NCI-H526 treated with DMSO at 0.1 percent for 48 hours (cell line): Measurements from ENCODE around the gene CDRT15L2.
A peak's percentile ranks its signal among the peaks of the same experiment; 100 is the strongest.
"Not testable (repeated sequence)": the region's sequence is repeated elsewhere in the genome, so short reads cannot be mapped to it uniquely, and the experiment has no call there.

Experiments used
- DNase-seq: peaks from one replicate; lab custom pipeline; 2025; lab: John Stamatoyannopoulos, UW

Gene CDRT15L2

DNA sequence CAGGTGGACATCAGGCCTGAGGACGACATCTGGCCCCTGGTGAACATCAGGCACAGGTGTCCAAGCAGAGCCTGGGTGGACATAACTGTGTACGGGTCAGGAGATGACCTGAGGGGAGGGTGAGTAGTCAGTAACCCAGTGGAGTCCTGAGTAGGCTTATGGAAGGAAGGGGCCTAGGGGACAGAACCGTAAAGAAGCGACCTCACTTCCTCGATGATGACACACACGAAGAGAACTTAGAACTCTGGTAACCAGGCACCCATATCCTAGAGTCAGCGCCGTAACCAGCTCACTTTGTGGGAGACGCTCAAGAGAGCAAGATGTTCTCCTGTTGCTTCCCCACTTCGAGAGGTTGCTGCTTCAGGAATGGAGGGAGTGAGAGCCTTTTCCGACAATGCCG is at the start of gene CDRT15L2:
Gene CDRT15L2, plus strand, starts transcription at position 301 of the 400 bp plus-strand sequence. Its CDS starts 20 bp downstream, at position 321.
- DNase-seq = not testable (repeated sequence)

DNA sequence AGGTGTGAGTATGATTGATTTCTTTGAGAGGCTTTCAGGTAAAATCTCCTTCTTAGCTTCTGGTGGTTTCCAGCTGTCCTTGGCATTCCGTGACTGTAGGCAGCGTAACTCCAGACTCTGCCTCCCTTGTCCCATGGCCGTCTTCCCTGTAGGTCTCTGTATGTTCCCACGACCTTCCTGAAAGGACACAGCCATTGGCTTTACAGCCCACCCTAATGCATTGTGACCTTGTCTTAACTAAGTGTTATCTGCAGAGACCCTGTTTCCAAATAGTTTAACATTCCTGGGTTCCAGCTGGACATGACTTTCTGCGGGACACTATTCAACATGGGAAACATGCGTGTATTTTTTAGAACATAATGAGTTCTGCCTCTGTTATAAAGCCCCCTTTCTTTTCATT is 49.4 kb upstream of the CDRT15L2 start:
- DNase-seq = not testable (repeated sequence)

DNA sequence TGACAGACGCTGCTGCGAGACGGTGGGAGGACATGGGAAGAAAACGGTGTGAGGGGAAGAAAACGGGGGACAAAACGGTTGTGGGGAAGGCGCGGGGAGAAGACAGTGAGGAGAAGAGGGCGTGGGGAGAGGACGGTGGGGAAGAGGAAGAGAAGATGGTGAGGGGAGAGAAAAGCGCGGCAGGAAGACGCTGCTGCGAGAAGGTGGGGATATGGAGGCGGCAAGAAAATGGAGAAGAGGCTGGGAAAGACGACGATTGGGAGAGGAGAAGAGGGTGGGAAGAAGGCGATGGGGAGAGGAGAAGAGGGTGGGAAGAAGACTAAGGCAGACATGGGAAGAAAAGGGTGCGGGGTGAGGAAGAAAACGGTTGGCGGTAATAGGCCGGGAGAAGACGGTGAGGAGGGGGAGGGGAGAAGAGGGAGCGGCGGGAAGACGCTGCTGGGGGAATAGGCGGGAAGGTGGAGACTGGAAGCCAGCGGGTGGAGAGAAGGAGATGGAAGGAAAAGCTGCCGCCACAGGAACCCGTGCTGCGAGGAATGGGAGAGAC is 46.9 kb upstream of the CDRT15L2 start:
- not testable (repeated sequence) for DNase-seq

DNA sequence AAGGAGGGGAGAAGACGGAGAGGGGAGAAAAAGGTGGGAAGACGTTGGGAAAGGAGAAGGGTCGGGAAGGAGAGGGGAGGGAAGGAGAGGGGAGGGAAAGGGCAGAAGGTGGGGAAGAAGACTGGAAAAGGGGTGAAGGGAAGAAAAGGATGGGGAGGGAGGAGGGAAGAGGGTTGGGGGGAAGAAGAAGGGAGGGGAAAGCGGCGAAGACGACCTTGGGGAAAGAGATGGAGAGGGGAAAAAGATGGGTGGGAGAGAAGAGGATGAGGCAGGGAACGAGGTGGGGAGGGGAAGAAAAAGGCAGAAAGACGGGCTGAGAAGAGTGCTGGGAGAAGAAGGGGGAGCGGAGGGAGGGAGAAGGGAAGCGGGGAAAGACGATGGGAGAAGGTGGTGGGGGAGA is 46.3 kb upstream of the CDRT15L2 start:
- not testable (repeated sequence) for DNase-seq

DNA sequence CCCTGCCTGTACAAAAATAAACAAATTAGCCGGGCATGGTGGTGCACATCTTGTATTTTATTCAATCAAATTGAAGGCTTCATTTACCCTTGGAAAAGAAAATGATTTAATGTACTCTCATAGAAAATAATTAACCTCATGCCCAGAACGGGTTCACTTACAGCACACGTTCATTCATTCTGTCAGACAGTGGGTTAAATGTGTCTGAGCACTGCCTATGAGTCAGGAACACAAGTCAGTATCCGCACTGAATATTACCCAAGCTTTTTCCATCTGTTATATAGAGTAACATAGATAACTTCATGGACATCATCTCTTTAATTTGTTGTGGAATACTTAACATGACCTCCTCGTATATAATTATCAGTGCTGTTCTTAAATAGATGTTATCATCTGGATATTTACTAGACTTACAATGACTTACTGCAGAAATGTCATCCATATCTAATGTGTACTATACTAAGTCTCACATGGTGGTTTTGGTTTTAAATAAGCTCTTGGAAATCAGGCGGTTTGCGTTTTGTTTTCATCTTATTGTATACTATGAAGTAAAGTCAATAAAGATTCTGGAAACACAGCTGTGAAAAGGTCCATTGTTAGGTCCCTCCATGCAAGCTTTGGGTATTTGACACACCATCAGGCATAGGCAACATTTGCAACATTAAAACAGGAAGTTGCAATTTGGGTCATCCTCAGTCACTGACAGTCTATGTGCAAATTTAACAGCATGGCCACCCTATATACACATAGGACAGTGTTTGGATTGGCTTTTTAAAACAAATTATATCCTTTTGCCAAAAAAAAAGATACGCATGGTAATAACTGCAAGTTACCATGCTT is 44.6 kb upstream of the CDRT15L2 start:
- peak; percentile 1 for DNase-seq

DNA sequence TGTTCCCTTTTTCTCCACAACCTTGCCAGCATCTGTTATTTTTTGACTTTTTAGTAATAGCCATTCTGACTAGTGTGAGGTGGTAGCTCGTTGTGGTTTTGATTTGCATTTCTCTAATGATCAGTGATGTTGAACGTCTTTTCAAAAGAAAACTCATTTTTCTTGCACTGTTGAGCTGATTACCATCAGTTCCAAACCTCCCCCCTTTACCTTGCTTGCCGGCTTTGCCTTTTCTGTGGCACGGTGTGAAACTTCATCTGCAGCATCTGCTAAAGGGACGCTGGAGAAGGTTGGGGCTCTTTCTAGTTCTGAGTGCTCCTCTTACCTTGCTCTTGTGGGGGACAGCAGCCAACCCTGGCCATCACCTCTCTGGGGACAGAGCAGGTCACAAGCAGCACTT is 39.1 kb upstream of the CDRT15L2 start:
- DNase-seq = not testable (repeated sequence)

DNA sequence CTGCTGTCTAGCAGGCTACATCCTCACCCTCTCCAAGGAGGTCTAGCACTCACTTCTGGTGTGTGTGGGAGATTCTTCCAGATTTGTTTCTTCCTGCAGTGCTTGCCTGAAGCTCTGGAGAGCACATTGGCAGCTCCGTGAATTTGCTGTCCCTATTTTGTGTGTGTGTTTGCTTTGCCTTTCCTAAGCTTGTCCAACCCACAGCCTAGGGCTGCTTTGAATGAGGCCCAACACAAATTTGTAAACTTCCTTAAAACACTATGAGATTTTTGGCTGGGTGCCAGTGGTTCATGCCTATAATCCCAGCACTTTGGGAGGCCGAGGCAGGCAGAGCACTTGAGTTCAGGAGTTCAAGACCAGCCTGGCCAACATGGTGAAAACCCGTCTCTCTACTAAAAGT is 38.7 kb upstream of the CDRT15L2 start:
- peak; percentile 50 for DNase-seq

DNA sequence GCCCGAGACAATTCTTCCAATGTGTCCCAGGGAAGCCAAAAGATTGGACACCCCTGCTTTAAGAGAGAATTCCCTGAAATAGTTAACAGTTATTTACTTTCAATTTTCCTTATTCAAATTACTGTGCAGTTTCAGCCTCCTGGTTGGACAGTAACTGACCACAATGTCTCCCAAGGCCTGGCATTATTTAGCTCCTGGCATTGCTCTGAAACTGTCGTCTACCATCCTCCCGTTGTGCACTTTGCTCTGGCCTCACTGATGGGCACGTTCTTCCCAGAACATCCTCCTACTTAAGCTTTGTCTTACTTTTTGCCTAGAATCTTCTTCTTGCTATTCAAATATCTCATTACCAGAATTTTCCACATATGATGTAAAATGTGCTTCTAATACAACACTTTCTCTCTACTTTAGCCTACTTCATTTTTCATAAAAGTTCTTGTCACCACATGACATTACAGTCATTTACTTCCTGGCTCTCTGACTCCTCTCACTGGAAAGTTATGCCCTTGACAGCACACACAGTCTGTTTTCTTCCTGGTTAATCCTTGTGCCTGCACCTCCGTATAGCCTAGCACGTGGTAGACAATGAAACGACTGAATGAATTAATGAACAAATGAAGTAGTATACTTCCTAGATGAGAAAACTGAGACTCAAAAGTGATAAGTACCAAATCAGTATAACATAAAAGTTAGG is 37.5 kb upstream of the CDRT15L2 start:
- peak; percentile 53 for DNase-seq

DNA sequence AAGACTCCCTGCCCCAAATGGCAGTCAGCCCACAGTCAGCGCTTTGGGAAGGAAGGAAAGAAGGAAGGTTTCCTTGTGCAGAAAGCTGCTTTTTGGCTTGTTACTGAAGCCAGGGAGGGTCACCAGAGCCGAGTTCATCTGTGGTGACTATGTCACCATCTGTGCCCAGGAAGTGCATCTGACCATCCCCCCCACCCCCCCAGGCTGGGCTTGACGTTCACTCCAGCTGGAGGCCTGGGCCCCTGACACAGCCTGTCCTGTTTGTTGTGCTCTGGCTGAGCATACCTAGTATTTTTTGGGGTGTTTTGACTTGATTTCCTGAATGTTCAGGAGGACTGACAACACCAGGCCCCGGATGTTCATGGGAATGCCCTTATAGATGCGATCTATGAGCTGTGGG is 31.6 kb upstream of the CDRT15L2 start:
- not testable (repeated sequence) for DNase-seq

DNA sequence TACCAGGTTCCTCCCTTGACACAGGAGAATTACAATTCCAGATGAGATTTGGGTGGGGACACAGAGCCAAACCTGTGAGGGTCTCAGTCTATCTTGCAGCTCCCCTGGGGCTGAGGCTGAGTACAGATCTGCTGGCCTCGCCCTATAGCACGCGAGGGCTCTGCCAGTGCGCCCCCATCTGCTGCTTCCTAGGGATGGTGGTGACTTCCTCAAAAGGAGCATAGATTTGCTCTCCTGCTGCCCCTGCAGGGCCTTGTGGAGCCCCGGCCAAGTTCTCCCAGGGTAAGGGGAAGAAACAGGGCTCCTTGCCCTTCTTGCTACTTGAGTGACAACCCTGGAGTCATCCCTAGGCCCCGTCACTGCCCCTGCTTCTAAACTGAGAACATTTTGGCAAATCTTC is 26.6 kb upstream of the CDRT15L2 start:
- DNase-seq = not testable (repeated sequence)

DNA sequence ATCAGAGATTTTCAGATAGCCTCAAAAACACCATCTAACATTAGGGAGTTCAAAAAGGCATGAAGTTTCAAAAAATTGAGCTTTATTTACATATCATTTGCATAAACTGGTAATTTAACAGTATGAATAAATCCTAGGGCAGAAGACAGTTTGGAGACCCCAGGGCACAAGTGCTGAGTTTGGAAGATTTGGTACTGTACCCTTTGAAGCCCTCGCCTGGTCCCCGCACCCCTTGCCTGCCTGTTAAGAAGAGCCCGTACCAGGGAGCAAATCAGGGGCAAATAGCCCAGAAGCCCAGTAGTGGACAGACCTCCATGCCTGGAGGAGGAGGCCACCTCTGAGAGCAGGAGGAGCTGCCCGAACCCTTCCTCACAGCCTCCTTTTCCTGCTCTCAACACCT is 24.8 kb upstream of the CDRT15L2 start:
- DNase-seq = not testable (repeated sequence)

DNA sequence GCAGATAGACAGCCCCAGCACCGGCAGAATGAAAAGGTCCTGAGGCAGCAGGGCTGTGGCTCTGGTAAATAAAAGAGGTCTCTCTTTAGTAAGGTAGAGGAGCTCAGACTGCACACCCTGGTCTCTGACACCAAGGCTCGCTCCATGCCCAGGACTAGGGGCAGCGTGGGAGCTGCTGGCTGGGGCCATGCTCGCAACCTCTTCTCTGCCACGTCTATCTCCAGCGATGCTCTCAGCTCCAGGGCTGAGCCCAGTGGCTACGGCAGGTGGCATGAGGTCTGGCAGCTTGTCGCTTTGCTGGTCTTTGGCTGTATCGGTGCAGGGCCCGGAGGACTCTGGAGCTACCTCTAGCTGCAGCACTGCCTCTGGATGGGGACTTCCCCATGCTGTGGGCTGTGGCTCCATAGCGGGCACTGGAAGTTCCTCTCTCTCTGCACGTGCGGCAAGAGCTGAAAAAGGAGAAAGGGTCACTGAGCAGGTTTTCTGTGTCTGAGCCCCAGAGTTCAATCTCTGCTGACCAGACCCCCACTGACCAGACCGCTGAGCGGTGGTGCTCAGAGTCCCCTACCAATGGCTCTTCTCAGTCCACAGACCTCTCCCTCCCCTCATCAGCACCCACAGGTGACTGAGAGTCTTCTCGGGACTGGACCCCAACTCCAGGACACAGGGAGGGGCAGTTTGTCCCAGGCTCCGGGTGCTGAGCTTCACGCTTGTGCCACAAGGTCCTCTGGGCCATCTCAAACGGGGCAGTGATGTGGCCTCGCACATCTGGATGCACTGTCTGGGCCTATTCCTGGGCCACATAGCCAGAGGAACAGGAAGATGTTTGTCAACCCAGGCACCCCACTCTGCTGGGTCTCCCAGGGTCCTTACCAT is 24.2 kb upstream of the CDRT15L2 start:
- not testable (repeated sequence) for DNase-seq

DNA sequence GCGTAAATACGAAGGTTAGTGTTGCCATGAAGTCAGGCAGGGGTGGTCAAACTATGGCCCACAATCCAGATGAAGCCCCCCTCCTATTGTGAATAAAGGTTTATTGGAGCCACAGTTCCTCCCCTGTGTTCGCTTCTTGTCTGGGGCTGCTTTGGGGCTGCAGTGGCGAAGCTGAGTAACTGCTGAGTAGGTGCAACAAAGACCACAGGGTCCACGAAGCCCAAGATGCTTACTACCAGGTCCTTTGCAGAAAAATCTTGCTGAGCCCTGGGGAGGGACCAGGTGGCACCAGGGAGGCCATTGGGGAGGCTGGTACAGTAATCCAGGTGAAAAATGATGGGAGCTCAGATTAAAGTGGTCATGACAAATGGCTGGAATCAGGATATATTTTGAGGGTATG is 21.4 kb upstream of the CDRT15L2 start:
- not testable (repeated sequence) for DNase-seq

DNA sequence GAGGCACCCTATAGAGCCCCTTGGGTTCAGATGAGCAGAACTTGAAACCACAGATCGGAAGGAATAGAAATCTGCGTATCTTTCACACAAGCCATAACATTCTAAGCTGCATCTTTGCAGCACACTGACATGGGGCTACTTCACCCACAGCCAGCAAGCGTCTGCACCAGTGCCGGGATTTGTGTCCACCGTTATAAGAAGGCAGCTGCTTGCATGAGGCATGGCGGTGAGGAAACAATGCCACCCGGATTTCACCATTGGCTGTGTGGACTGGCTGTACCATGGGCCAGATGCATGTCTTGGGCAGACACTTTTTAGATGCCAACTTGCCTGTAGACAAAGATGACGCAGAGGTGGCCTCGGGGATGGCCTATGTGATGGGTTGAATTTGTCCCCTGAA is 20.5 kb upstream of the CDRT15L2 start:
- not testable (repeated sequence) for DNase-seq

DNA sequence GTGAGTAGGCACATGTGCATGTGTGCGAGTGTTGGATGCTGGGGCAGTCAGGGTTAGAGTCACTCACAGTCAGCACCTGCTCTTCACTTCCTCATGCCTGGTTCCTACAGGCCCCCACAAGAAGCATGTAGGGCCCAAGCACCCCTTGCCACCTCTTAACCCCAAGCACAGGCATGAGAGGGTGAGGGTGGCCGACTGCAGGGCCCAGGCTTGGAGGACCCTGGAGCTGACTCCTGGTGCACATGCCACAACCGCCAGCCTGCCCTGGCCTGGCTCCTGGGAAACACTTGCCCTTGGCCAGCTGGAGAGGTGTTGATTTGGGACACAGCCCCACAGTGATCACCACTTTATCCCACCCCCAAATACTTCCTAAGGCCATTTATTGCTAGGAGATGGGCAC is 16.9 kb upstream of the CDRT15L2 start:
- DNase-seq = no peak

DNA sequence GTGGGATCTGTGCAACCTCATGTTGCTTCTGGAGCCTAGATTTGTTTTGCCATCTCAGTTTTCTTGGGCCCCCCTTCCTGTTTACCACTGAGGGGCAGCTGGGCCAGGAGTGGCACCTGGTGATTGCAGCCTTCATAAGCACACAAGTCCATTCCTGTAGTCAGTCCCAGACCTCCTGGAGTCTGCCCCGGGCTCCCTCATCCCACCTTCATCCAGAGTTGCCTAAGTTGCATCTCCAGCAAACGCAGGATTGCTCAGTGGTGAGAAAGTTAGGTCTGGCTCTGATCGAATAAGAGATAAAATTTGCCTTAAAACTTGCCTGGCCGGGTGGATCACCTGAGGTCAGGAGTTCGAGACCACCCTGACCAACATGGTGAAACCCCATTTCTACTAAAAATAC is 14.3 kb upstream of the CDRT15L2 start:
- DNase-seq = not testable (repeated sequence)

DNA sequence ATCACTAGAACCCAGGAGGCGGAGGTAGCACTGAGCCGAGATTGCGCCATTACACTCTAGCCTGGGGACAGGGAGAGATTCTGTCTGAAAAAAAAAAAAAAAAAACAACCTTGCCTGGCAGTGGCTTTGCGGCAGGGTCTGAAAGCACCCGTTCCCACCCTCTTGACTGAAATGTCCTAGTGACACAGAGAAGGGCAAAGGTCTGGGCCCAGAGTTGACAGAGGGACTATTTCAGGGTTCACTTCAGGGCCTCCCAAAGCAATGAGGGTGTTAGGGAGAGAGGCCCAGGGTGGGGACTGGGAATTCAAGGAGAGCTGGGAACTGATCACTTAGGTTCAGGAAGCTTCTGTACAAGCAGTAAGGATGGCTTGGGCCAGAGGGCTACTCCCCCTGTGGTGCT is 13.8 kb upstream of the CDRT15L2 start:
- DNase-seq = no peak

DNA sequence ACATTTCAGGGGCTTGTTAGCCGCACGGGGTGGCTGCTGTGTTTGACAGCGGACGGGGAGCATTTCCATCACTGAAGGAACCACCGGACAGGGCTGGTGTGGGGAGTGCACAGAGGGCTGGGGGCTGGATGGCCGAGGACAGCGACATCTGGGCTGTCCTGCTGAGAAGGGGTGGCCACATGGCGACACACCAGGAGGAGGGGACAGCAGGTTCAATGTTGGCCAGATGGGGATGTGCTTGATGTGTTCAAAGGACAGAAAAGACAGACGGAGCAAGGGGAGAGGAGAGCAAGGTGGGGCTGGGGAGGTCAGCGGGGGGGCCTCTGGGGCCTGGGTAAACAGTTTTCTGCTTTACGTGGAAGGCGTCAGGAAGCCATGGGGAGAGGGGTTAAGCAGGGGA is 12.8 kb upstream of the CDRT15L2 start:
- DNase-seq = not testable (repeated sequence)

DNA sequence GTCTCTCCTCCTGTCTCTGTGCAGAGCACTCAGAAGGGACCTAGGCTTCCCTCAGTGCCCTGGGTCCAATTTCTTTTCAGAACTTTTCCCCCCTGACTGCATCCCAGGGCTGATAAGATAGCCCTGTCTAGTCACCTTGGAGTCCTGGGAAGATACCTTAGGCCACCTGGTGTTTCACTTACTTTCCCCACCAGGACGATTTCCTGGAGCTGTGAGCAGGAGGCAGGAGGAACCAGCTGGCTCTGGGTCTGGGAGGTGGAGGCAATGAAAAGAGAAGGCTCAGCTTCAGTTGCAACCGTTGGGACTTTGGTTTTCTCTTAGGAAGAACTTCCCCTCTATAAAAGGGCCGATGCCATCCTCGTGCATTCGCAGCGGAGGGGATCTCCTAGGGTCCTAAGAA is 12.1 kb upstream of the CDRT15L2 start:
- not testable (repeated sequence) for DNase-seq

DNA sequence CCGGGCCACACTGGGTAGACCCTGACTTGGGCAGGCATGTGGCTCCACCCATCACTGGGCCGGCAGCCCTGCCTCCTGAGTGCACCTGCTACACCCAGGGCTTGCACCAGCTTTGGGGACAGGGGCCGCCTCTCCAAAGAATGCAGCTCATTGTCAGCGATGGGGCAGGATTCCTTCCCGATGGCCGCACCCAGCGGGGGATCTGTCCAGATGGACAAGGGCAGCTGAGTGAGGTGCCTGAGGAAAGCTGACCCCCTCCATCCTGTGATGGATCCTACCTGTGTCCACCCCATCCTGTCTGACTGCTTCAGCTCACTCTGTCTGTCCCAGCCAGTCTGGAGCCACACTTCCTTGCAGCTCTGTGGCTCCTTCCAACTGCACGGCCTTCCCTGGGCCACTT is 10.9 kb upstream of the CDRT15L2 start:
- not testable (repeated sequence) for DNase-seq

DNA sequence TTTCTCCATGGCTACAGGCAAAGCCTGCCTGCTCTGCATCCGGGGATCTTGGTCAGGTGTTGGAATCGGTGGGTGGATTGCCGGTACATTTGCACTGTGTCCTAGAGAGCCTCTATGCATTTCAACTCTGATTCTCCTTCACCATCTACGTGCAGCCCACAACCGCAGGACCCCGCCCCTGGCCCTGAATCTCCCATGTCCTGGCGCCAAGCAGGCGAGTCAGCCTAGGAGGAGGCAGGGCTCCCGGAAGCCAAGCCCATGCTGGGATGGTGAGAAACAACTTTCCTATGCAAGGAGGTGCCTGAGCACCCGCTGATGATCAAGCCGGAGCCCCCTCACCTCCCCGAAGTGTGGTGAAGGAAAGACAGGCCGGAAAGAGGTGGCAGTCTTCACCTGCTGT is 7.9 kb upstream of the CDRT15L2 start:
- DNase-seq = not testable (repeated sequence)

DNA sequence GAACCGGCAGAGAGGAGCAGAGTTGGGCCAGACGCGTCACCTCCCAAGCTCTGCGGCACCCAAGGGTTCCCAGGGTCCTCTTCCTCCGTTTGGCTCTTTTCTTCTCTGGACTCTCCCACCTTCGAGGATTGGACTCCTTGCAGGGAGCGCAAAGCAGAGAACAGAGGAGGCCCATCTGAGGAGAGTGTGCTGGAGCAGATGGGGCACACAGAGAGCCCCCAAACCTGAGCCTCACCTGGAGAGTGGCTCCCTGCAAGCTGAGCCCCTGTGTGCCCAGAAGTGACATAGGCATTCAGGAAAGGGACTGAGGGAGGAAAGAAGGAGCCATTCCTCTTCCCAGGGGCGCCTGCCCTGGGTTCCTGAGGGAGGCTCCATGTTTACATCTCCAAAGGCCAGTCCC is 6.3 kb upstream of the CDRT15L2 start:
- DNase-seq = not testable (repeated sequence)
